ENCODE results near the gene FAM76B. TPM values are rescaled to one million over a fixed set of nuclear protein-coding genes. Genes with fewer than 3 reads are reported as not detected.

The FAM76B gene
- total and polyA plus RNA-seq, 9 of the 15 experiments (the other 6 are each of a cell fraction or from before 2014, with no cell fraction given), result 22.5 to 60.0 (median 35.0) TPM

DNA sequence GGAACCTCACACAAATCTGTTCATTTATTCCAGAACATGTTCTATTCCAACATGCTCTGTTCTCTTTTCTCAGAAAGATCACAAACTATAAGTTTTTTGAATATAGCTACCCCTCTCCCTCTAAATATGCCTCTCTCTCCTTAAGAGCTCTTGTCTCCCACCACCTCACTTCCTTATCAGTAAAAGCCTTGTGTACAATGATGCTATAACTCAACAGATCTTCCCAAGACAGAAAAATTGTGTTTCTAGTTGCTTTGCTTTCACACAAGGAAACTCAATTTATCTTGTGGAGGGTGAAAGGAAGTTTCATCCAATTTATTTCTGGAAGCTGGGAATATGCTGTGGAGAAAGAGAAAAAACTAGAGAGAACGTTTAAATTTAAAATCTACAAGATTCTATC is 64.4 kb downstream of the FAM76B start (continued):
- TF ChIP-seq, protein P1, sequence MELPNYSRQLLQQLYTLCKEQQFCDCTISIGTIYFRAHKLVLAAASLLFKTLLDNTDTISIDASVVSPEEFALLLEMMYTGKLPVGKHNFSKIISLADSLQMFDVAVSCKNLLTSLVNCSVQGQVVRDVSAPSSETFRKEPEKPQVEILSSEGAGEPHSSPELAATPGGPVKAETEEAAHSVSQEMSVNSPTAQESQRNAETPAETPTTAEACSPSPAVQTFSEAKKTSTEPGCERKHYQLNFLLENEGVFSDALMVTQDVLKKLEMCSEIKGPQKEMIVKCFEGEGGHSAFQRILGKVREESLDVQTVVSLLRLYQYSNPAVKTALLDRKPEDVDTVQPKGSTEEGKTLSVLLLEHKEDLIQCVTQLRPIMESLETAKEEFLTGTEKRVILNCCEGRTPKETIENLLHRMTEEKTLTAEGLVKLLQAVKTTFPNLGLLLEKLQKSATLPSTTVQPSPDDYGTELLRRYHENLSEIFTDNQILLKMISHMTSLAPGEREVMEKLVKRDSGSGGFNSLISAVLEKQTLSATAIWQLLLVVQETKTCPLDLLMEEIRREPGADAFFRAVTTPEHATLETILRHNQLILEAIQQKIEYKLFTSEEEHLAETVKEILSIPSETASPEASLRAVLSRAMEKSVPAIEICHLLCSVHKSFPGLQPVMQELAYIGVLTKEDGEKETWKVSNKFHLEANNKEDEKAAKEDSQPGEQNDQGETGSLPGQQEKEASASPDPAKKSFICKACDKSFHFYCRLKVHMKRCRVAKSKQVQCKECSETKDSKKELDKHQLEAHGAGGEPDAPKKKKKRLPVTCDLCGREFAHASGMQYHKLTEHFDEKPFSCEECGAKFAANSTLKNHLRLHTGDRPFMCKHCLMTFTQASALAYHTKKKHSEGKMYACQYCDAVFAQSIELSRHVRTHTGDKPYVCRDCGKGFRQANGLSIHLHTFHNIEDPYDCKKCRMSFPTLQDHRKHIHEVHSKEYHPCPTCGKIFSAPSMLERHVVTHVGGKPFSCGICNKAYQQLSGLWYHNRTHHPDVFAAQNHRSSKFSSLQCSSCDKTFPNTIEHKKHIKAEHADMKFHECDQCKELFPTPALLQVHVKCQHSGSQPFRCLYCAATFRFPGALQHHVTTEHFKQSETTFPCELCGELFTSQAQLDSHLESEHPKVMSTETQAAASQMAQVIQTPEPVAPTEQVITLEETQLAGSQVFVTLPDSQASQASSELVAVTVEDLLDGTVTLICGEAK (IDR thresholded peaks at IDR 0.05), result no peak
- TF ChIP-seq, protein P1 (CRISPR knock-in tag; IDR thresholded peaks at IDR 0.05), result no peak
- TF ChIP-seq FOXA3 (CRISPR knock-in tag; conservative IDR thresholded peaks at IDR 0.05 in 1 of 2, IDR thresholded peaks at IDR 0.05 in 1 of 2) (peak in 1 of 2 experiments; percentile 67; a peak in 2 of 4 replicates), CREB3 (tag; conservative IDR thresholded peaks at IDR 0.05; ENCODE audit: low read depth) (no peak), KLF1 (tag; IDR thresholded peaks at IDR 0.05) (no peak), STAT5A (IDR thresholded peaks at IDR 0.05; ENCODE audit: borderline replicate concordance, low read length) (peak; percentile 38; the same call in 1 of the 2 replicates), ETV6 (IDR thresholded peaks at IDR 0.05; ENCODE audit: borderline replicate concordance in 1 of 2, low read depth in 2 of 2, low read length in 1 of 2) (no peak), ETV6 (CRISPR knock-in tag; IDR thresholded peaks at IDR 0.05; ENCODE audit: borderline replicate concordance) (no peak), ARHGAP35 (IDR thresholded peaks at IDR 0.05; ENCODE audit: partially characterized antibody) (no peak), TRIM24 (IDR thresholded peaks at IDR 0.05) (peak; percentile 60 to 71; a peak in 3 of 4 replicates), DEAF1 (CRISPR knock-in tag; IDR thresholded peaks at IDR 0.05) (no peak), KDM1A (IDR thresholded peaks at IDR 0.05) (peak; percentile 21 to 48; a peak in 1 of 4 replicates), FOXO4 (CRISPR knock-in tag; IDR thresholded peaks at IDR 0.05) (no peak), EZH2 (IDR thresholded peaks at IDR 0.05; ENCODE audit: borderline replicate concordance, low read depth, low read length) (no peak), GABPB1 (CRISPR knock-in tag; IDR thresholded peaks at IDR 0.05) (no peak), ZNF311 (CRISPR knock-in tag; IDR thresholded peaks at IDR 0.05) (no peak)

All from K562 (cell line).